AG04450 (cell line): Measurements from ENCODE around the gene MTHFD1L. TPM values are rescaled to one million over a fixed set of nuclear protein-coding genes. Genes with fewer than 3 reads are reported as not detected.

Source experiments
- CTCF ChIA-PET: fragments of 300-600, 350-600 bp; formaldehyde crosslinking; extraction: SDS; loops from one replicate; lab custom pipeline; 2022; ENCODE audit warnings: antibody characterized with exemption, inconsistent platforms; lab: Charles Lee
- POLR2A ChIA-PET: fragments of 350-600 bp; formaldehyde crosslinking; extraction: SDS; loops from one replicate; lab custom pipeline; 2021; ENCODE audit warnings: antibody characterized with exemption, inconsistent platforms; lab: Yijun Ruan, JAX
- DNase-seq: peaks from one replicate; pipeline ENCODE4 v3.0.0-alpha.2; 2011; ENCODE audit warnings: low read depth, low spot score
- H3K27ac ChIP-seq: one replicate; pipeline ENCODE4 v1.5.1; 2012; ENCODE audit warnings: low read depth, low read length, control low read depth
- H3K27me3 ChIP-seq: one replicate; pipeline ENCODE4 v1.6.0; 2012; ENCODE audit warnings: low read length; ENCODE audit not compliant: control insufficient read depth, insufficient read depth
- H3K4me3 ChIP-seq: 2 replicates; pipeline ENCODE4 v1.5.1; 2011; ENCODE audit warnings: mild to moderate bottlenecking, low read depth, low read length, control low read depth
- H3K9me3 ChIP-seq: 2 replicates; pipeline ENCODE4 v1.5.1; 2012; ENCODE audit warnings: low read length; ENCODE audit not compliant: control insufficient read depth, insufficient read depth
- CTCF ChIP-seq: IDR thresholded peaks from 2 replicates; pipeline ENCODE4 v1.5.1; 2011; ENCODE audit warnings: low read depth, low read length, control low read depth, inconsistent platforms
- polyA plus RNA-seq: library from polyadenylated mRNA; depleted of rRNA; stranded (reverse); fragments of >200 nt; gene quantifications from 2 replicates; pipeline ENCODE4 v1.2.3, GENCODE V29; 2011

The MTHFD1L gene
- polyA plus RNA-seq, 1 experiment = 69.1 TPM

GRCh38 chr6:151054306-151054705 is 188.8 kb downstream of the MTHFD1L start:
- Histone ChIP-seq H3K9me3 (no peaks in the 10 kb centered on the region; the same call in 1 of the 2 replicates), H3K27ac (no peak overlapping the region), H3K27me3 (no peaks in the 10 kb centered on the region), H3K4me3 (no peak overlapping the region)
- ChIA-PET POLR2A (no interaction called here), CTCF (interaction anchor here (0.6 to 1.4 kb wide), 3 partner anchors 40 to 274 kb away, joined by 3 to 9 read pairs (median 4); no protein-coding TSS in a partner anchor)
- no peak for TF ChIP-seq CTCF
- DNase-seq = no peak

- CTCF ChIA-PET = interaction anchor here (1.2 to 1.5 kb wide), 3 partner anchors 42 to 269 kb away, joined by 3 to 4 read pairs (median 3); no protein-coding TSS in a partner anchor
- no peaks in the 10 kb centered on the region for H3K27me3 ChIP-seq
- TF ChIP-seq CTCF = no peak
- DNase-seq = no peak
- POLR2A ChIA-PET = no interaction called here
- no peak overlapping the region for H3K4me3 ChIP-seq
- H3K27ac ChIP-seq = no peak overlapping the region
- H3K9me3 ChIP-seq = no peaks in the 10 kb centered on the region; the same call in 1 of the 2 replicates
Measured at GRCh38 chr6:151056230-151056907, 190.9 kb downstream of the MTHFD1L start.

- no peak overlapping the region for H3K27ac ChIP-seq
- POLR2A ChIA-PET = no interaction called here
- H3K9me3 ChIP-seq = no peaks in the 10 kb centered on the region; the same call in 1 of the 2 replicates
- H3K27me3 ChIP-seq = no peaks in the 10 kb centered on the region
- DNase-seq = no peak
- CTCF ChIA-PET = interaction anchor here (1.2 to 1.5 kb wide), 2 partner anchors 267 to 268 kb away, joined by 3 read pairs; no protein-coding TSS in a partner anchor
- TF ChIP-seq CTCF = no peak
- no peak overlapping the region for H3K4me3 ChIP-seq
Measured at GRCh38 chr6:151057061-151057460, 191.6 kb downstream of the MTHFD1L start.

- ChIA-PET POLR2A (interaction anchor here (1.5 kb wide), 1 partner anchor 10 kb away, joined by 5 read pairs; no protein-coding TSS in a partner anchor), CTCF (interaction anchor here (1.5 kb wide), 1 partner anchor 267 kb away, joined by 3 read pairs; no protein-coding TSS in a partner anchor)
- Histone ChIP-seq H3K4me3 (no peak overlapping the region), H3K9me3 (no peaks in the 10 kb centered on the region; the same call in 1 of the 2 replicates), H3K27me3 (no peaks in the 10 kb centered on the region), H3K27ac (no peak overlapping the region)
- no peak for TF ChIP-seq CTCF
- DNase-seq = no peak
Measured at GRCh38 chr6:151058021-151058733, 192.7 kb downstream of the MTHFD1L start.
